ENCODE results near the gene SLC44A1.

The SLC44A1 gene

DNA sequence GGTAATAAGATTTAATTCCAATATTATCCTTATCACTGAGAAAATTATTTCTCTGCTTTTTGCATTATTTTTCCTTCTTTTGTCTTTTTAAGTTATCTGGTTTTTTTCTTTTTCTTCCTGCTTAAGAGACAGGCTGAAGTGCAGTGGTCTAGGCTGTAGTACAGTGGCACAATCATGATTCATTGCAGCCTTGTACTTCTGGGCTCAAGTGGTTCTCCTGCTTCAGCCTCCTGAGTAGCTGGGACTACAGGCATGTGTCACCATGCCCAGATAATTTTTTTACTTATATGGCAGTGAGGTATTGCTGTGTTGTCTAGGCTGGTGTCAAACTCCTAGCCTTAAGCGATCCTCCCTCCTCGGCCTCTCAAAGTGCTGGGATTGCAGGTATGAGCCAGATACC, 93.9 kb downstream of the SLC44A1 start:
- TF ChIP-seq, protein P1, sequence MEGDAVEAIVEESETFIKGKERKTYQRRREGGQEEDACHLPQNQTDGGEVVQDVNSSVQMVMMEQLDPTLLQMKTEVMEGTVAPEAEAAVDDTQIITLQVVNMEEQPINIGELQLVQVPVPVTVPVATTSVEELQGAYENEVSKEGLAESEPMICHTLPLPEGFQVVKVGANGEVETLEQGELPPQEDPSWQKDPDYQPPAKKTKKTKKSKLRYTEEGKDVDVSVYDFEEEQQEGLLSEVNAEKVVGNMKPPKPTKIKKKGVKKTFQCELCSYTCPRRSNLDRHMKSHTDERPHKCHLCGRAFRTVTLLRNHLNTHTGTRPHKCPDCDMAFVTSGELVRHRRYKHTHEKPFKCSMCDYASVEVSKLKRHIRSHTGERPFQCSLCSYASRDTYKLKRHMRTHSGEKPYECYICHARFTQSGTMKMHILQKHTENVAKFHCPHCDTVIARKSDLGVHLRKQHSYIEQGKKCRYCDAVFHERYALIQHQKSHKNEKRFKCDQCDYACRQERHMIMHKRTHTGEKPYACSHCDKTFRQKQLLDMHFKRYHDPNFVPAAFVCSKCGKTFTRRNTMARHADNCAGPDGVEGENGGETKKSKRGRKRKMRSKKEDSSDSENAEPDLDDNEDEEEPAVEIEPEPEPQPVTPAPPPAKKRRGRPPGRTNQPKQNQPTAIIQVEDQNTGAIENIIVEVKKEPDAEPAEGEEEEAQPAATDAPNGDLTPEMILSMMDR (IDR thresholded peaks at IDR 0.05; ENCODE audit: low read depth, low read length): no peak
- no peak for DNase-seq
- Histone ChIP-seq H3K27me3 (ENCODE audit: insufficient read depth, low read depth, severe bottlenecking) (no peaks in the 10 kb centered on the region), H3K27ac (no peak overlapping the region), H3K9me3 (ENCODE audit: severe bottlenecking) (no peaks in the 10 kb centered on the region), H3K4me3 (ENCODE audit: low read depth, low read length) (no peak overlapping the region), H3K36me3 (peaks cover 70% of the 10 kb centered on the region)

DNA sequence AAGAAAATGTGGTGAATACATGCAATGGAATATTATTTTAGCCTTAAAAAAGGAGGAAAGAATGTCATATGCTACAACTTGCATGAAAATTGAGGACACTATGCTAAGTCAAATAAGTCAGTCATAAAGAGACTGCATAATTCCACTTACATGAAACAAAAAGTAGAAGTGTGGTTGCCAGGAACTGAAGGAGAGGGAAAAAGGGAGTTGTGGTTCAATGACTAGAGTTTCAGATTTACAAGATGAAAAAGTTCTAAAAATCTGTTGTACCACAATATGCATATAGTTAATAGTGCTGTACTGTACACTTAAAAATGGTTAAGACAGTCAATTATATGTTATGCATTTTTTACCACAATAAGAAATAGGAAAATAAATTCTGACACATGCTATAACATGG, 95.4 kb downstream of the SLC44A1 start:
- no peaks in the 10 kb centered on the region for H3K27me3 ChIP-seq (ENCODE audit: insufficient read depth, low read depth, severe bottlenecking)
- H3K27ac ChIP-seq: no peak overlapping the region
- DNase-seq: no peak
- TF ChIP-seq, protein P1 (IDR thresholded peaks at IDR 0.05; ENCODE audit: low read depth, low read length): no peak
- no peak overlapping the region for H3K4me3 ChIP-seq (ENCODE audit: low read depth, low read length)
- no peaks in the 10 kb centered on the region for H3K9me3 ChIP-seq (ENCODE audit: severe bottlenecking)
- peaks cover 74% of the 10 kb centered on the region for H3K36me3 ChIP-seq

DNA sequence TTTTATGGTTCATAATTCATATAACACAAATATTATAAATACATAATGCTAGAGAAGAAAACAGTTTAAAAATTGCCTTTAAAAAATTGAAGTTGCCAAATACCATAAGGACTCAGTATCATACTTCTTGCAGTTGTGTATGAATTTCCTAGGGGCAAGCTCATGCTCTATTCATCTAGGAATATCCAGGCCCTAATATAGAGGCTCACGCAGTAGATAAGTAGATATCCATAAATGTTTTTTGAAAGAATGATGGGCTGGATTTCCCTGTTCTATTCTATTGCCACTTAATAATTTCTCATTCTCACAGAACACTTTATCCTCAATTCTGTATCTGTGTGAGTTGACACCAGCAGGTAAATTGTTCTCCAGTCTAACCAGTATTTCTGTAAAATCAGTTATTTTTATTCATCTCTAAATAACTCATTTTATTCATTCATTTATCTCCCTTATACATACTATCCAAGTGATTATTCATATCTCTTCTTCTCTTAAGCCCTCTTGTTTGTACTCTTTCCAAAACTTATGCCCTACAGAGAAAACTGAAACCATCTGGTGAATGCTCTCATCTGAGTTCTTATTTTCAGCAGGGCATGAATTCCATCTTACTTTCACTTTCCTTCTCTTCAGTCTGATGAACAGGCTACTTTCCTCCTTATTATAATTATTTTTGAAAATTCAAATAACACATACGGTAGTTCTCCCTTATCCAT, 97.1 kb downstream of the SLC44A1 start:
- no peak overlapping the region for H3K27ac ChIP-seq
- no peak overlapping the region for H3K4me3 ChIP-seq (ENCODE audit: low read depth, low read length)
- no peak for DNase-seq
- peaks cover 61% of the 10 kb centered on the region for H3K36me3 ChIP-seq
- no peaks in the 10 kb centered on the region for H3K27me3 ChIP-seq (ENCODE audit: insufficient read depth, low read depth, severe bottlenecking)
- TF ChIP-seq, protein P1 (IDR thresholded peaks at IDR 0.05; ENCODE audit: low read depth, low read length): no peak
- H3K9me3 ChIP-seq (ENCODE audit: severe bottlenecking): no peaks in the 10 kb centered on the region

DNA sequence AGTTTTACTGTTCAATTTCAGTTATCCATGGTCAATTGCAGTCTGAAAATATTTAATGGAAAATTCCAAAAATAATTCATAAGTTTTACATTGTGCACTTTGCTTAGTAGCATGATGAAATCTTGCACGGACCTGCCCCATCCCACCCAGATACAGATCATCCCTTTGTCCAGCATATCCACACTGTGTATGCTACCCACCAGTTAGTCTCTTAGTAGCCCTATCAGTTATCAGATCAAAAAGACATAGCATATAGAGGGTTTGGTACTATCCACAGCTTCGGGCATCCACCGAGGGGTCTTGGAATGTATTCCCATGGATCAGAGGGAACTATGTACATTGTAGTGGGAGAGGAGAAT, 97.7 kb downstream of the SLC44A1 start:
- Histone ChIP-seq H3K27me3 (ENCODE audit: insufficient read depth, low read depth, severe bottlenecking) (no peaks in the 10 kb centered on the region), H3K4me3 (ENCODE audit: low read depth, low read length) (no peak overlapping the region), H3K9me3 (ENCODE audit: severe bottlenecking) (no peaks in the 10 kb centered on the region), H3K27ac (no peak overlapping the region), H3K36me3 (peaks cover 56% of the 10 kb centered on the region)
- TF ChIP-seq, protein P1 (IDR thresholded peaks at IDR 0.05; ENCODE audit: low read depth, low read length): no peak
- no peak for DNase-seq

DNA sequence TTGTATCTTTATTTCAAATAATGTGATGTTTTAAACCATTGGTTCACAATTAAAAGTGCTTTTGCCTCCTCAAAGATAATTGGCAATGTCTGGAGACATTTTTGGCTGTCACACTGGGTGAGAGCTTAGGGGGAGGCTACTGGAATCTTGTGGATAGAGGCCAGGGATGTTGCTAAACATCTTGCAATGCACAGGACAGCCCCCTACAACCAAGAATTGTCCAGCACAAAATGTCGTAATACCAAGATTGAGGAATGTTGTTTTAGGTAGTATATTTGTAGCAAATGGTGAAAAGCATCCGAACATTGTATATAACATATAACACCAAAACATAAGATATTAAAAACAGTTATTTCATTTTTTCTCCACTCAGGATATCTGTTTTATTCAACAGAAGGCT, 99.8 kb downstream of the SLC44A1 start:
- peaks cover 47% of the 10 kb centered on the region for H3K36me3 ChIP-seq
- no peak overlapping the region for H3K4me3 ChIP-seq (ENCODE audit: low read depth, low read length)
- no peak for DNase-seq
- H3K27ac ChIP-seq: no peak overlapping the region
- no peaks in the 10 kb centered on the region for H3K27me3 ChIP-seq (ENCODE audit: insufficient read depth, low read depth, severe bottlenecking)
- no peaks in the 10 kb centered on the region for H3K9me3 ChIP-seq (ENCODE audit: severe bottlenecking)
- TF ChIP-seq, protein P1 (IDR thresholded peaks at IDR 0.05; ENCODE audit: low read depth, low read length): no peak

DNA sequence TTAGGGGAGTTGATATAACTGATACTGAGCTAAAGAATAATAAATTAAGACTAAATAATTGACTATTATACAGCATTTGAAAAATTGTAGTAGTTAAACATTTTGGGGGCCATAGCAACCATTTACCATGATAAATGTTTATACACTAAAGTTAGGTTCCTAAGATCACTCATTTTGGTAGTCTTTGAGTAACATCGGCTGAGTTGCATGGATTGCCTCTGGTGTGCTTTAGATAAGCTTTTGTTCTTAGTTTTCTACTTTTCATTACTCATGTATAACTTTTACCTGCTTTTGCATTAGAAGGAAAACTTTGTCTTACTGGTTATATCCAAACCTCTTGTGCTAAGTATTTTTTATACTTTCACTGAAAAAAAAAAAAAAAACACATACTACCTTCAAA, 101.2 kb downstream of the SLC44A1 start:
- Histone ChIP-seq H3K36me3 (peaks cover 47% of the 10 kb centered on the region), H3K4me3 (ENCODE audit: low read depth, low read length) (no peak overlapping the region), H3K9me3 (ENCODE audit: severe bottlenecking) (no peaks in the 10 kb centered on the region), H3K27ac (no peak overlapping the region), H3K27me3 (ENCODE audit: insufficient read depth, low read depth, severe bottlenecking) (no peaks in the 10 kb centered on the region)
- DNase-seq: no peak
- TF ChIP-seq, protein P1 (IDR thresholded peaks at IDR 0.05; ENCODE audit: low read depth, low read length): no peak
